GM12878 (cell line): Measurements from ENCODE around the gene IFNE.

ENCODE experiments used
- CHD2 ChIP-seq: IDR thresholded peaks from 2 replicates; pipeline ENCODE4 v1.6.1; 2011; ENCODE audit warnings: low read depth, low read length, improper control_type of control experiment, borderline replicate concordance
- CHD4 ChIP-seq: fragments of 200-600 bp; sonication (generic); IDR thresholded peaks from 2 replicates; pipeline ENCODE4 v1.6.1; 2016; ENCODE audit warnings: mild to moderate bottlenecking
- CTCF ChIP-seq, 3 experiments: IDR thresholded peaks in 2 of 3; conservative IDR thresholded peaks in 1 of 3; 2 replicates each; pipeline ENCODE4 v1.5.1; 2011; ENCODE audit warnings: low read depth in 3 of 3, low read length in 3 of 3, mild to moderate bottlenecking in 3 of 3, control low read depth in 2 of 3, moderate library complexity in 2 of 3, inconsistent platforms in 1 of 3, mixed read lengths in 1 of 3; ENCODE audit not compliant: control insufficient read depth in 2 of 3, insufficient read depth in 1 of 3; ENCODE audit errors: extremely low read depth in 1 of 3
- EGR1 ChIP-seq, 2 experiments: IDR thresholded peaks; 1 replicate in 1 of 2; 2 replicates in 1 of 2; pipeline ENCODE4 v1.6.1; 2011 to 2012; ENCODE audit warnings: low read depth in 2 of 2, low read length in 2 of 2, borderline replicate concordance in 1 of 2, mild to moderate bottlenecking in 1 of 2, moderate library complexity in 1 of 2
- RAD21 ChIP-seq: IDR thresholded peaks from 2 replicates; pipeline ENCODE4 v1.6.1; 2011; ENCODE audit warnings: mild to moderate bottlenecking, low read depth, low read length, moderate library complexity; ENCODE audit not compliant: insufficient read depth
- RFX5 ChIP-seq: IDR thresholded peaks from 2 replicates; pipeline ENCODE4 v1.6.1; 2011; ENCODE audit warnings: low read depth, low read length, improper control_type of control experiment
- SMAD1 ChIP-seq: fragments of 450-650 bp; IDR thresholded peaks from 2 replicates; pipeline ENCODE4 v1.6.1; 2018; ENCODE audit warnings: mild to moderate bottlenecking, low read depth; ENCODE audit not compliant: partially characterized antibody
- TF ChIP-seq, protein P1 (sequence below): fragments of 450-650 bp; IDR thresholded peaks from 2 replicates; pipeline ENCODE4 v1.6.1; 2018; ENCODE audit warnings: borderline replicate concordance, mild to moderate bottlenecking; ENCODE audit not compliant: partially characterized antibody

DNA sequence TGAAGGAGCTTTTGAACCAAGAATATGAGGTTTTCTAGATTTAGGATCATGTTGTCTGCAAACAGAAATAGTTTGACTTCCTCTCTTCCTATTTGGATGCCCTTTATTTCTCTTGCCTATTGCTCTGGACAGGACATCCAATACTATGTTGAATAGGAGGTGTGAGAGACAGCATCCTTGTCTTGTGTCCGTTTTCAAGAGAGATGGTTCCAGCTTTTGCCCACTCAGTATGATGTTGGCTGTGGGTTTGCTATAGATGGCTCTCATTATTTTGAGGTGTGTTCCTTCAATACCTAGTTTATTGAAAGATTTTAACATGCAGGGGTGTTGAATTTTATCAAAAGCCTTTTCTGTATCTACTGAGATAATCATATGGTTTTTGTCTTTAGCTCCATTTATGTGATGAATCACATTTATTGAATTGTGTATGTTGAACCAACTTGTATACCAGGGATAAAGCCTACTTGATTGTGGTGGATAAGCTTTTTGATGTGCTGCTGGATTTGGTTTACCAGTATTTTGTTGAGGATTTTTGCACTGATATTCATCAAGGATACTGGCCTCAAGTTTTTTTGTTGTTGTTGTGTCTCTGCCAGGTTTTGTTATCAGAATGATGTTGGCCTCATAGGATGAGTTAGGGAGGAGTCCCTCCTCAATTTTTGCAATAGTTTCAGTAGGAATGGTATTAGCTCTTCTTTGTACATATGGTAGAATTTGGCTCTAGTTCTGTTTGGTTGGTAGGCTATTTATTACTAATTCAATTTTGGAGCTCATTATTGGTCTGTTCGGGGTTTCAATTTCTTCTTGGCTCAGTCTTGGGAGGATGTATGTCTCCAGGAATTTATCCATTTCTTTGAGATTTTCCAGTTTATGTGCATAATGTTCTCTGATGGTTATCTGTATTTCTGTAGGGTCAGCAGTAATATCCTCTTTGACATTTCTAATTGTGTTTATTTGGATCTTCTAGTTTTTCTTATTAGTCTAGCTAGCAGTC is 41.2 kb upstream of the IFNE start:
- no peak for TF ChIP-seq SMAD1
- no peak for TF ChIP-seq RAD21
- no peak for TF ChIP-seq CTCF (IDR thresholded peaks at IDR 0.05 in 2 of 3, conservative IDR thresholded peaks at IDR 0.05 in 1 of 3; ENCODE audit: control insufficient read depth in 2 of 3, extremely low read depth in 1 of 3, insufficient read depth in 1 of 3, low read depth in 3 of 3, low read length in 3 of 3)
- TF ChIP-seq EGR1 (IDR thresholded peaks at IDR 0.05; ENCODE audit: borderline replicate concordance in 1 of 2, low read depth in 2 of 2, low read length in 2 of 2) = no peak
- no peak for TF ChIP-seq RFX5
- TF ChIP-seq CHD4 = no peak
- no peak for TF ChIP-seq CHD2
- TF ChIP-seq, protein P1, sequence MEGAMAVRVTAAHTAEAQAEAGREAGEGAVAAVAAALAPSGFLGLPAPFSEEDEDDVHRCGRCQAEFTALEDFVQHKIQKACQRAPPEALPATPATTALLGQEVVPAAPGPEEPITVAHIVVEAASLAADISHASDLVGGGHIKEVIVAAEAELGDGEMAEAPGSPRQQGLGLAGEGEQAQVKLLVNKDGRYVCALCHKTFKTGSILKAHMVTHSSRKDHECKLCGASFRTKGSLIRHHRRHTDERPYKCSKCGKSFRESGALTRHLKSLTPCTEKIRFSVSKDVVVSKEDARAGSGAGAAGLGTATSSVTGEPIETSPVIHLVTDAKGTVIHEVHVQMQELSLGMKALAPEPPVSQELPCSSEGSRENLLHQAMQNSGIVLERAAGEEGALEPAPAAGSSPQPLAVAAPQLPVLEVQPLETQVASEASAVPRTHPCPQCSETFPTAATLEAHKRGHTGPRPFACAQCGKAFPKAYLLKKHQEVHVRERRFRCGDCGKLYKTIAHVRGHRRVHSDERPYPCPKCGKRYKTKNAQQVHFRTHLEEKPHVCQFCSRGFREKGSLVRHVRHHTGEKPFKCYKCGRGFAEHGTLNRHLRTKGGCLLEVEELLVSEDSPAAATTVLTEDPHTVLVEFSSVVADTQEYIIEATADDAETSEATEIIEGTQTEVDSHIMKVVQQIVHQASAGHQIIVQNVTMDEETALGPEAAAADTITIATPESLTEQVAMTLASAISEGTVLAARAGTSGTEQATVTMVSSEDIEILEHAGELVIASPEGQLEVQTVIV = no peak
